DND-41 (cell line): ENCODE measurements around the gene ARHGAP26.

Experiments
- ATAC-seq: fragments of 200-7000 bp; cut with Tn5 transposase; 3 replicates; pipeline ENCODE4 v1.9.1; 2021; ENCODE audit warnings: low read depth; ENCODE audit not compliant: insufficient read depth
- DNase-seq: peaks from one replicate; pipeline ENCODE4 v3.0.0-alpha.2; 2020
- H2AFZ ChIP-seq: 2 replicates; pipeline ENCODE4 v1.6.0; 2012; ENCODE audit warnings: low read depth, low read length
- H3K27ac ChIP-seq: 2 replicates; pipeline ENCODE4 v1.5.1; 2012; ENCODE audit warnings: low read length, inconsistent platforms
- H3K27me3 ChIP-seq: fragments of 200-600 bp; sonication (generic); 2 replicates; pipeline ENCODE4 v1.6.0; 2012; ENCODE audit warnings: low read length, mild to moderate bottlenecking, inconsistent platforms; ENCODE audit not compliant: insufficient read depth, poor library complexity
- H3K36me3 ChIP-seq: 2 replicates; pipeline ENCODE4 v1.5.1; 2012; ENCODE audit warnings: low read length, inconsistent platforms; ENCODE audit not compliant: insufficient read depth
- H3K4me1 ChIP-seq: 2 replicates; pipeline ENCODE4 v1.5.1; 2012; ENCODE audit warnings: mild to moderate bottlenecking, low read length; ENCODE audit not compliant: insufficient read depth
- H3K4me2 ChIP-seq: 2 replicates; pipeline ENCODE4 v1.6.0; 2012; ENCODE audit warnings: mild to moderate bottlenecking, moderate library complexity, low read length, inconsistent platforms; ENCODE audit not compliant: insufficient read depth
- H3K4me3 ChIP-seq, 2 experiments: fragments of 200-600 bp in 1 of 2; shearing (Covaris generic) in 1 of 2; 2 replicates each; pipeline ENCODE4 v1.5.1; 2012 to 2016; ENCODE audit warnings: inconsistent platforms in 2 of 2, low read length in 2 of 2, mild to moderate bottlenecking in 2 of 2, low read depth in 1 of 2, moderate library complexity in 1 of 2
- H3K79me2 ChIP-seq: 2 replicates; pipeline ENCODE4 v1.6.0; 2012; ENCODE audit warnings: low read length, inconsistent platforms; ENCODE audit not compliant: insufficient read depth
- H3K9ac ChIP-seq: 2 replicates; pipeline ENCODE4 v1.6.0; 2012; ENCODE audit warnings: low read depth, mild to moderate bottlenecking, inconsistent platforms, low read length, moderate library complexity
- H3K9me3 ChIP-seq: 2 replicates; pipeline ENCODE4 v1.5.1; 2012; ENCODE audit warnings: low read length, moderate library complexity, mild to moderate bottlenecking, inconsistent platforms; ENCODE audit not compliant: insufficient read depth, severe bottlenecking
- H4K20me1 ChIP-seq: 2 replicates; pipeline ENCODE4 v1.6.0; 2012; ENCODE audit warnings: low read length; ENCODE audit not compliant: insufficient read depth
- EZH2 ChIP-seq: IDR thresholded peaks from 3 replicates; pipeline ENCODE4 v1.6.1; 2012; ENCODE audit warnings: borderline replicate concordance, low read depth, mild to moderate bottlenecking, moderate library complexity, low read length, inconsistent platforms; ENCODE audit not compliant: severe bottlenecking
- TF ChIP-seq, protein P1 (sequence below): IDR thresholded peaks from 2 replicates; pipeline ENCODE4 v1.5.1; 2012; ENCODE audit warnings: borderline replicate concordance, low read length, moderate library complexity, mild to moderate bottlenecking; ENCODE audit not compliant: poor library complexity, severe bottlenecking; ENCODE audit errors: extremely low read depth

Gene ARHGAP26

DNA sequence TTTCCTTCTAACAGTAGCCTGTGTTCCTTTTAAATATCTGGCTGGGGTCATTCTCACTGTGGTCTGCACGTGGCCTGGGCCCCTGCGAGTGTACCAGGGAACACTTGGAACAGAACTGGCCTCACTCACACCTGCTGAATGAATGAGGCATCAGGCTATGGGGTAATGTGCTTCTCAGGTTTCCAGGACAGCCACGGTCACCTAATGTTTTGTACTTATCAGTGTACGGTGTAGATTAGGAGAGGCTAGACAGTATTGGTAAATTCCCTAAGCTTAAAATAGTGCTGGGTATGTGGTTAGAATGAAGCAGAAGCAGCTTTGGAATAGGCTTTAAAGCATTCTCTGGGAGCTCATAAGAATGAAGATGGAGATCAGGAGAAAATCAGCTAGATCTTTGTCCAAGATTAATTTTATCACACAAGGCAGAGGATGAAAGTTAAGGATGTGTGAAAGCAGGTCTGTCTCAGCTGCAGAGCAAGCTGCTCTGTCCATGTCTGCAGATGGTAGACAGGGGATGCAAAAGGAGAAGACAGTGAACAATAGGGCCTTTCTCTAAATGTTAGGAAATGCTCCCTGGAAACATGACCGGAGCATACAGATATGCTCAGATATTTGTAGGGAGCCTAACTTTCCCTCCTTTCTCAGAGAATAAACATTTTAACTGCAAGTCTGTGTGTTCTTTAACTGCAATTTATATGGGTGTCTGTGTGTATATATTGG is 365.8 kb downstream of the ARHGAP26 start:
- no peak overlapping the region for H3K9ac ChIP-seq
- no peak overlapping the region for H2AFZ ChIP-seq
- no peak overlapping the region for H3K27ac ChIP-seq
- no peaks in the 10 kb centered on the region for H3K79me2 ChIP-seq
- H3K4me2 ChIP-seq, result no peak overlapping the region
- ATAC-seq (no peak), DNase-seq (no peak)
- no peaks in the 10 kb centered on the region for H3K9me3 ChIP-seq
- no peaks in the 10 kb centered on the region for H3K27me3 ChIP-seq
- H3K4me3 ChIP-seq, result no peak overlapping the region
- H3K36me3 ChIP-seq, result peaks cover 9% of the 10 kb centered on the region; the same call in 1 of the 2 replicates
- TF ChIP-seq, protein P1, sequence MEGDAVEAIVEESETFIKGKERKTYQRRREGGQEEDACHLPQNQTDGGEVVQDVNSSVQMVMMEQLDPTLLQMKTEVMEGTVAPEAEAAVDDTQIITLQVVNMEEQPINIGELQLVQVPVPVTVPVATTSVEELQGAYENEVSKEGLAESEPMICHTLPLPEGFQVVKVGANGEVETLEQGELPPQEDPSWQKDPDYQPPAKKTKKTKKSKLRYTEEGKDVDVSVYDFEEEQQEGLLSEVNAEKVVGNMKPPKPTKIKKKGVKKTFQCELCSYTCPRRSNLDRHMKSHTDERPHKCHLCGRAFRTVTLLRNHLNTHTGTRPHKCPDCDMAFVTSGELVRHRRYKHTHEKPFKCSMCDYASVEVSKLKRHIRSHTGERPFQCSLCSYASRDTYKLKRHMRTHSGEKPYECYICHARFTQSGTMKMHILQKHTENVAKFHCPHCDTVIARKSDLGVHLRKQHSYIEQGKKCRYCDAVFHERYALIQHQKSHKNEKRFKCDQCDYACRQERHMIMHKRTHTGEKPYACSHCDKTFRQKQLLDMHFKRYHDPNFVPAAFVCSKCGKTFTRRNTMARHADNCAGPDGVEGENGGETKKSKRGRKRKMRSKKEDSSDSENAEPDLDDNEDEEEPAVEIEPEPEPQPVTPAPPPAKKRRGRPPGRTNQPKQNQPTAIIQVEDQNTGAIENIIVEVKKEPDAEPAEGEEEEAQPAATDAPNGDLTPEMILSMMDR, result no peak
- TF ChIP-seq EZH2, result no peak
- no peaks in the 10 kb centered on the region for H4K20me1 ChIP-seq
- no peaks in the 10 kb centered on the region for H3K4me1 ChIP-seq

DNA sequence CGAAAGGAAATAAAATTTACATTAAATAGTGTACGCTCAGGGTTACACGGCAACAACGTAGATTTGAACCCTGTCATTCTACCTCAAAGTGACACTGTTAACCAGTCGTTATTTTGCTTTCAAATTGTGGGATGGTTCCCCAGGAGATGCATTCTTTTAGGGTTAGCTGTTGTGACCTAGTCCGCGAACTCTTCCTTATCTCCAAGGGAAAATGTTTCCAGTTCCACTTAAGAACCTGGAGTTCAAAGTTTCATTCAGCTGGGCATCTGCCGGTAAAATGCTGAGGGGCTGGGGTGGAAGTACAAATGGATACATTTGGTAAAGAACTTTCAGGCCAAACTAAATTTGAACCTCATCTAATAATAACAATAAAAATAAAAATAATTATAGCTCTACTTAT is 368.7 kb downstream of the ARHGAP26 start:
- H4K20me1 ChIP-seq, result no peaks in the 10 kb centered on the region
- no peaks in the 10 kb centered on the region for H3K27me3 ChIP-seq
- H3K9me3 ChIP-seq, result no peaks in the 10 kb centered on the region
- H3K36me3 ChIP-seq, result peaks cover 9% of the 10 kb centered on the region; the same call in 1 of the 2 replicates
- no peak overlapping the region for H2AFZ ChIP-seq
- no peaks in the 10 kb centered on the region for H3K79me2 ChIP-seq
- ATAC-seq (no peak), DNase-seq (no peak)
- H3K4me3 ChIP-seq, result no peak overlapping the region
- H3K4me1 ChIP-seq, result no peaks in the 10 kb centered on the region
- H3K9ac ChIP-seq, result no peak overlapping the region
- H3K27ac ChIP-seq, result no peak overlapping the region
- no peak for TF ChIP-seq EZH2
- TF ChIP-seq, protein P1, result no peak
- no peak overlapping the region for H3K4me2 ChIP-seq

DNA sequence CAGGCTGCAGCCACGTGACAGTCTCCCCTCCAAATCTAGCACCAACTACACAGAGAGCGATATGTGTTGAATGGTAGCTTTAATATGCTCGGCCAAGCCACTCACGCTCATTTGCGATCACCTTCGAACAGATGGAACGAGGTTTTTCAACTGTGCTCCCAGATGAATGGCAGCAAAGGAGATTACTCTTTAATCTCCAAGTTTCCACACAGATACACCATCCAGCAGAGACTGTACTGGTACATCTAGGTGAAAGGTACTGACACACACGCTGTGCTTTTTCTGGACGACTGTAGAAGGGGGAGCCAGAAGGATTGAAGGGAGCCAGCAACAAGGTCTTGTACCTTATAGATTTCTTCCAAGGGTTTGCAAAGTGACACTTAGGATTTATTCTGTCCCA is 369.4 kb downstream of the ARHGAP26 start:
- H3K79me2 ChIP-seq, result no peaks in the 10 kb centered on the region
- H3K9me3 ChIP-seq, result no peaks in the 10 kb centered on the region
- peaks cover 4% of the 10 kb centered on the region; the same call in 1 of the 2 replicates for H3K36me3 ChIP-seq
- no peak for DNase-seq
- H3K4me3 ChIP-seq, result no peak overlapping the region
- no peaks in the 10 kb centered on the region for H3K27me3 ChIP-seq
- no peaks in the 10 kb centered on the region for H4K20me1 ChIP-seq
- H2AFZ ChIP-seq, result no peak overlapping the region
- no peaks in the 10 kb centered on the region for H3K4me1 ChIP-seq
- TF ChIP-seq, protein P1, result no peak
- no peak for TF ChIP-seq EZH2
- no peak overlapping the region for H3K4me2 ChIP-seq
- ATAC-seq, result no peak
- H3K9ac ChIP-seq, result no peak overlapping the region
- H3K27ac ChIP-seq, result no peak overlapping the region
